NCI-H2227 treated with DMSO at 0.1 percent for 48 hours (cell line): Measurements from ENCODE around the gene YARS1.
A peak's percentile ranks its signal among the peaks of the same experiment; 100 is the strongest.

ENCODE experiments used
- DNase-seq: peaks from one replicate; lab custom pipeline; 2025; lab: John Stamatoyannopoulos, UW

Gene YARS1

DNA sequence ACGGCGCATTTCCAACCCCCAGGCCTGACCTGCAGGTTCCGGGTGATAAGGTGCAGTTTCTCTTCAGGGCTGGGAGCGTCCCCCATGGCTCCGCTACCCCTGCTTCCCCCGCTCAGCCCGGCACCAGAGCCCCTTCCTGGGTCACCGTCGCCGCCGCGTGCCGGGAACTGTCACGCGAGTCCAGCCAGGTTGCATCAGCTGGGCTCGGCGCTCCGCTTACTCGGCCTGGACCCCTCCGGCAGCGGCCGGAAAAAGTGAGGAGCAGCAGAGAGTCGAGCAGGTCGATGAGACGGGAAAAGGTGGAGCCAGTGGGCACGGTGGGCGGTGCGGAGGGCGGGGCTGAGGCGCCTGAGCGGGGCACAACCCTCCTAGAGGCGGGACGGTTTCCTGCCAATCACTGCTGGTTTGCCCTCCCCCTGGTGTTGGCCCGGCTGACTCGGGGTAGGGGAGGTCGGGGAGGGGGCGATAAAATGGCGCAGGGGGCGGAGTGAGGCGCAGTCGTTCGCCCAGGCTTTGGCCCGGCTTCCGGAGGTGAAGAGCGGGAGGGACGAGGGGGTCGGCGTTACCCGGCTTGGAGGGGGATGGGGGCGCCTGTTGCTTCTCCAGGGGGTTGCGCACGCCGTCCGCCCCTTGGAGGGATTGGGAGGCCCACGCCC is at the start of gene YARS1, which contains the start of gene S100PBP:
TSS of gene YARS1 (minus strand) at position 200 of the 656 bp plus-strand sequence. CDS start at position 86, 114 bp downstream.
TSS of gene S100PBP (plus strand) at position 495 of the 656 bp plus-strand sequence. CDS start 8,447 bp downstream, outside the sequence.
- DNase-seq, result peak; percentile 99

DNA sequence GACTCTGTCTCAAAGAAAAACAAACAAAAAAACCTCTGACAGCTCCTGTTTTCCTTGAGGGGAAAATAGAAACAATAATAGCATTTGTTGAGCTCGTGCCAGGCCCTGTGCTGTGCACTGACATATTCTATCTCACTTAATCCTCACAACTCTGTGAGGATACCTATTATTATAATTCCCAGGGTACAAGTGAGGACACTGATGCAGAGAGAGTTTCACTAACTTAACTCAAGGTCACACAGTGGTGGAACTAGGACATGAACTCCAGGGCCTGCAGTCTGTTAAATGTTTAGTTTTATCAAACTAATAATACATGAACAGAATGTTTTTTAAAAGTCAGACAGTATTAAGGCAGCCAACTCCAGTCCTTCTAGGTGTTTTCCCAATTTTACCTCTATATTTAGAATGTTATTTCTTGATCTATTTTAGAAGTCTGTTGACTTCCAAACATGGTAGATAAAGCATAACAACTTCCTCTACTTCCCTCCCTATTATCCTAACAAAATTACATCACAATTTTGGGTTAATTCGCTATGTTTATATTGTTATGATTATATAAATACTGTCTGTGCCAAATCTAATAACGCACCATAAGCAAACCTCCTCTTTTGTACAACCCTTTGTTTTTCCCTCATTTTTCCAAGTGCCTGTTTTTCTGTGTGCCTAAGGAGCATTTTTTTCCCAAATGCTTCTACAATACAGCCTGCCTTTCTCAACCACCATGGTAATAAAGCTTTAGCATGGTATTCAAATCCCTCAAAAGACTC is 48.7 kb upstream of the YARS1 start:
- DNase-seq, result no peak

DNA sequence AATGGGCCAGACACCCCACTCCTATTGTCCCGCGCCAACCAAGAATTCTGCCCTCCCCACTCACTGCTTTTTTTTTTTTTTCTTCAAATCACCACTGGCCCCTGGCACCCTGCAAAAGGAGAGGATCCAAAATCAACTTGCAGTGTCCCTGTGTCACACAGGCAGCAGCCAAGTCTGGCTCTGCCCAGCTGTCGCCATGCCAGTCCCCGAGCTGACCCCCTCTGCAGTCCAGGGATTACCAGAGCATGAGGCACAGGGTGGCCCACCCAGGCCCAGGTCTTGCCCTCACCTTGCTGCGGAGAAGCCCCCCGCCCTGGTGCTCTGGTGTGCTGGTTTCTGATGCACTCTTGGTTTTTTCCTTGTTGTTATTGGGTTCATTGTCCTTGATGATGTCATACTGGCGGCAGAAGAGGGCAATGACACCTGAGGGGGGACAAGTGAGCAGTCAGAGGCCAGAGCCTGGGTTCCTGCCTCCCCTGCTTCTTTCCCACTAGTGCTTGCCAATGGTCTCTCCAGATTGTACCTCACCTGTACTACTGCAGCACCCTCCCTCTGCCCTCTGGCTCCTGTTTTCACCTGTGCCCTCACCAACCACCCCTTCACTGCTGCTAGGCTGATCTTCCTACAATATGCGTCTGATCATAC is 47.3 kb upstream of the YARS1 start:
- DNase-seq, result no peak

DNA sequence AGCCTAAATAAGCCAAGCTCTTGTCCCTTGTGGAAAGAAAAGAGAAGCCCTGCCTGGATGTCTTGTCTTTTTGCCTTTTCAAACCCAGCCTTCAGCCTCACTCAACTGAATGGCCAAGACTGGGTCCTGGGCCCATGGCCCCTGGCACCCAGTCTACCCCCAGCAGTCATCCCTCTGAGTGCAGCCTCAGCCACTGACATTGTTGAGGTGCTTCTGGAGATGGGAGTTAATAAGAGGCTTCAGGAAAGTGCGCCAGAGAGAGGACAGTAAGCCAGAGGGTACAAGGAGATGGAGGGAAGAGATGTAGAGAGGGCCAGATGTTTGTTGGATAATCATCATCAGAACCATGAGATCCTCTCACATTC is 46.7 kb upstream of the YARS1 start:
- DNase-seq, result no peak

DNA sequence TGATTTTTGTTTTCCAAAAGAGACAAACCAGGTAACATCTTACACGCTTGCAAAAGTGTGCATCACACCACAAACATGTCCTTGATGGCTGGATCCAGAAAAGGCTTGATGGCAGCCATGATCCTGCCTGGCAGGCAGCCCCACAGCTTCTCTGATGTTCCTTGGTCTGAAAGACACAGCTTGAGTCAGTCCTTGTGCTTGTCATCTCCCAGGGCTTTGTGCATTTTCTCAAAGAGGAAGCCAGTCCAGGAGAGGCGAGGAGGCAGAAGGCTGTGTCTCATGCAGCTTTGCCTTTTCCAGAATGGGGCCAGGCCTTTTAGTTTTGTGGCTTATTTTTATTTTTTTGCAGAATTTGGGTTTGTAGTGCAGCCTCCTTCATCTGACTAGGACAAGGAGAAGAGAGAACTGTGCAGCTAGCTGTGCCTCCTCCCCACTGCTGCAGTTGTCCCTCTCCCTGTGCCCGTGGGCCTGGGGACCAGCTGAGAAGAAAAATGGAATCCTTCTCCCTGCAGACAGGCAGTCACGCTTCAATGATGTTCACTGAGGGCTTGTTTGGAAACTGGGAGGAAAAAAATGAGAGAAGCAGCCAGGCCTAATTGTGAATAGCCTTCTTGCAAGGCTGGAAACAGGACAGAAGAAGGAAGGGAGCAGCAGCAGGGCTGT is 46.2 kb upstream of the YARS1 start:
- DNase-seq, result no peak

DNA sequence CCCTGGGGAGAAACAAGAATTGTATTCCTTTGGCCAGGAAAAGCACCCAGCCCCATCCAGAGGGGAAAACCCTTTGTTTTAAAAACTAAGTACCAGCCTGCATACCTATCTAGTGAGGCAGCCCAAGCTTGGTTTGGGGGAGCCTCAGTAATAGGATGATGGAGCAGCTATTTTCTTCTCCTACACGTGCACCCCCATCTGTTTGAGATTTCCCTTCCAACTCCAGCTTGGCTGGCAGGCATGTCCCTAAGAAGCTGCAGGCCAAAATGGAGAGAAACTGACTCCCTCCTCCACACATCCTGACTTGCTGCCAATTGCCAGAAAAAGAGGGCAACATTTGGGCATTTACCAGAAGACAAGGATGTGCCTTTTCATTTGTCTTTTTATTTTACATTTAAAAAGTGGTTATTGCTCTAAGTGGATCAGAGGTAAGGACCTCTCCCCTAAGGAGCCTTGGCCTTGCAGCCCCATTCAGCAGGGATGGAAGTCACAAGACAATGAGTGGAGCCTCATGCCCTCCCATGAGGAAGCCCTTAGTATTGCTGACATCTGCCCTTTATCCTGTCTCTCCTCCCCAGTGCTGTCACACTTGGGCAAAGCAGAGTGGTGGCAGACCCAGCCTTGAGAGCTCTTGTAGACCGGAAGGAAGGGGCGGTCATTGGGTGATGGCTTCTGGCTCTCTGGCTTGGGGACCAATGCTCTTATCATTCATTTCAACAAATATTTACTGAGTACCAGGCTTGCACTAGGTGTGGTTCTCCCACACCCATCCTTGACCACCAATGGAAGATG is 44.9 kb upstream of the YARS1 start:
- DNase-seq, result no peak

DNA sequence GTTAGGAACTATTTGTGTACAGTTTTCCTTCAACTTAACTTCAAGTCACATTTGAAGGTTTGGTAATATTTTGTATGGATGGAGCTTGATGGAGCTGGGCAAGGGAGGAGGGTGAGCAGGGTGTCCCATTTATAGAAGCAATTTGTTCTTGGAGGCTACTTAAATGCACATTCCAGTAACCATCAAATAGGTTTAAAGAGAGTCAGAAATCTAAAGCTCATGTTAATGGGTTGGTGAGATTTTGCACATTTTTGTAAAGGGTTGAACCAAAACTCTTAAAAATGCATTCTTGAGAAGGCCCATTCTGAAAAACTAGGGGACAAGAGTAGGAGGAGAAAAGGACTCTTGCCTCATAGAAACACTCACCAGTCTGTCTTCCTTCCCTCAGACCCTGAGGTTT is 43.4 kb upstream of the YARS1 start:
- DNase-seq, result no peak

DNA sequence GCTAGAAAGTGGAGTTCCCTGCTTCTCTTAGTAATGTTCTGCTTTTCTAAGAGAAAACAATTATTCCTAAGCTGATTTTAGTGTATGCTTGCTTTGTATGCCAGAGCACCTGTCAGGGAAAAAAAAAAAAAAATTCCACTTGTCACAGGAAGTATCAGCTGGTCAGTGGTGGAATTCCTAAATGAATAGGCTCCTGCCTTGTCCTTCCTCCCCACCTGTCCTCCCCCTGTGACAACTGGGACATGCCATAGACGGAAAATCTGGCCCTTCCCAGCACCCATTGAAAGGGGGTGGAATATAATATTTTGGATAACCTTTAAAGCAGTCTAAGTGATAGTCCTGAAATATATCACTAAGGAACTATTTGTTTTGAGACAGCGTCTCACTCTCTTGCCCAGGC is 42.8 kb upstream of the YARS1 start:
- no peak for DNase-seq

DNA sequence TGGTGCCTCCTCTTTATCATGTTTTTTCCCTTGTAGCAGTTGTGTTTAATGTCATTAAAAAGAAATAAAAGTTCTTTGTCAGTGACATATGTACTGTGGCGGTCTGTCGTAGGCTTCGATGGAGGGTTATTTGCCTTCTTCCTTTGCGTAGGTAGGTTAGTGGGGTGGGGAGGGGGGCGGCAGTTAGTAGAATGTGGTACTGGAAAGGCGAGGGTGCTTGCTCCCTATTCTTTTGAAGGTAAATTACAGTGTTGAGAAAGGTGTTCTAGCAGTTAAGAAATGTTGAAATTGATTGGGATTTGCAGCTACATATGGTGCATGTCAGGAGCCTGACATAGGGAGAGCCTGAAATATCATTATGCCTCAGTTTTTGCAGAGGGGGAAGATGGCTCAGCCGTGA is 41.6 kb upstream of the YARS1 start:
- DNase-seq, result no peak

DNA sequence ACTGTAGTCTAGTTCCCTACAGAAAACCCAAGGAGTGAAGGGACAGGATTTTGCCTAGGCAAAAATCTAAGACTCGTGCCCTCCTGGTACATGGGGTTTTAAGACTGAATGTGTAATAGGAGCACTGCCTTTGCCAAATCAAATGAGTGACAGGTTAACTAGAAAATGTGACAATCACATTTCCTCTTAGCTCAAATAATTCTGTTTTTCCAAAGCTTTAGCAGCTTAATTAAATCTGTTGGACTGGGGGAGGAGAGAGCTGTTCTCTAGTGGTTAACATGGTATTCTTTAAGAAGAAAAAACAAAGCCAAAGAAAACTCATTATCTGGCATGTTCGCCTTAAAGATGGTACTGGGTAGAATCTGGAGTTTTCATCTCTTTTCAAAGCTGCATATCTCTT is 41.0 kb upstream of the YARS1 start:
- no peak for DNase-seq

DNA sequence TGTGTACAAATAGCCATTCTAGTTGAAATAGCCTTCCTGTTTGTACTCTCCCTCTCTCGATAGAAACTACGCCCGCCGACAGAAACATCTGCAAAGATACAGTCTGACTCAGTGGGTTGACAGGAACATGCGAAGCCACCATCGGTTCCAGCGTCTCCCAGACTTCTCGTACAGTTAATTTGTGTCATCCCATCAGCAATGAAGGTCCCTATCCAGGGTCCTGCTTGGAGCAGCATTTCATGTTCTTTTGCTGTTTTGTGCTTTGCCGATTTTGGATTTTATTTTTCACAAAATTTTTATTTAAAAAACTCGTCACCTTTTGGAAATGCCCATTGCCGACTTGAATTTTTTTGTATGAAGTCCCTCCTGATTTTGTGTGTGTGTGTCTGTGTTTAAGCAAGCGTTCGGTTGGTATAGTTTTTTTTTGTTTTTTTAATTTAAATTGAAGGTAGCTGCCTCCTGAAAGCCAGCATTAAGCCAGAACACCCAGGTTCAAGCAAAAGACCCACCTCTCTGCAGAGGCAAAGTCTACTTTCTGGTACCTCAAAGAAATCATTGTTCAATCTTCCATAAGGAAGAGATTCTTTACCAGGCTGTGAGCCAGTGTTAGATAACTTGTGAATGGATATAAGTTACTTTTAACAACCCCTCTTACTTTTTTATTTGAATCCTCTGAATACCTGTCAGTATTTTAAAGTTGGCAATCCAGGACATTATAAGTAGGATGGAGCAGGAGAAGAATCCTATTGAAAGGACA is 38.9 kb upstream of the YARS1 start:
- DNase-seq, result no peak

DNA sequence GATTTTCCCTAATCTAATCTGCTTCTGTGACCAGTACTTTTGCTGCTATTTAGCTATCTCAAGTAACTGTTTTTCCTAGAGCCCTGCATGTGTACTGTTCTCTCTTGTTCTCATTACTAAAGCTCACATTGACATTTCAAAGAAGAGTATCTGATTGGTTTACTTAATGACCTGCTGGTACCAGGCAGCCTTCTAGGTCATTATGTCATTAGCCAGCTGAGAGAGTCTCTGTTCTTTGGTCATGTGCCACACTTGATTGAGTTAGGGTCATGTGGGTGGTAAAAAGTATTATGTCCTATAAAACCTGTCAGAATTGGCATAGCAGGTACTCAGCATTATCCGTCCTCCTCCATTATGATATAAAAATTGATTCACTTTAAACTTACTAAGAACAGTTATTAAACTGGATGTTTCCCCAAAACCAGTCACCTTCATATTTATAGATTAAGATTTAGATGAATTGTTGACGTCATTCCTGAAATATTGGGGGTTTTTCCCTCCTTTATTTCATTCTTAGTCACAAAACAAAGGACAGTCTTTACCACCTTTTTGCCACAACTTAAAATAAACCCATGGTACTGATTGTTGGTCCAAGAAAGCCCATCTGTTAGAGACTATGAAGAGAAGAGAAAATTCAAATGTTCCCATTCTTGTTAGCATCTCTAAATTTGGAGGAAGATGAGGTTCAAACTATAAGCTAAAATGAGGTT is 31.4 kb upstream of the YARS1 start:
- DNase-seq, result peak; percentile 12

DNA sequence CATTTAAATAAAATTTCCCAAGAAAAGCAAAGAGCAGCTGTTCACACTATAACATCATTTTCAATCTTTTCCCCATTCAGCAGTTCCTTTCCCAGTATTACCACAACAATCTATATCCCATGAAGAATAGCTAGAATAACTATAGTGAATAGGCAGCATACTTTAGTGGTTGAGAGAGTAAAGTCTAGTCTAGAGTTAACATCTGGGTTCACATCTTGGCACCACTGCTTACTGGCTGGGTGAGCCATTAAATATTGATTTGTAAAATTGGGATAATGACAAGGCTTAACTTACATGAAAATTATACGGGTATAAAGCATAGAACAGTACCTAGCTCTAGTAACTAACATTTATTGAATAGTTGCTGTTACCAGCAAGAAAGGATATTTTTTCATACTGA is 14.7 kb upstream of the YARS1 start:
- DNase-seq, result no peak

DNA sequence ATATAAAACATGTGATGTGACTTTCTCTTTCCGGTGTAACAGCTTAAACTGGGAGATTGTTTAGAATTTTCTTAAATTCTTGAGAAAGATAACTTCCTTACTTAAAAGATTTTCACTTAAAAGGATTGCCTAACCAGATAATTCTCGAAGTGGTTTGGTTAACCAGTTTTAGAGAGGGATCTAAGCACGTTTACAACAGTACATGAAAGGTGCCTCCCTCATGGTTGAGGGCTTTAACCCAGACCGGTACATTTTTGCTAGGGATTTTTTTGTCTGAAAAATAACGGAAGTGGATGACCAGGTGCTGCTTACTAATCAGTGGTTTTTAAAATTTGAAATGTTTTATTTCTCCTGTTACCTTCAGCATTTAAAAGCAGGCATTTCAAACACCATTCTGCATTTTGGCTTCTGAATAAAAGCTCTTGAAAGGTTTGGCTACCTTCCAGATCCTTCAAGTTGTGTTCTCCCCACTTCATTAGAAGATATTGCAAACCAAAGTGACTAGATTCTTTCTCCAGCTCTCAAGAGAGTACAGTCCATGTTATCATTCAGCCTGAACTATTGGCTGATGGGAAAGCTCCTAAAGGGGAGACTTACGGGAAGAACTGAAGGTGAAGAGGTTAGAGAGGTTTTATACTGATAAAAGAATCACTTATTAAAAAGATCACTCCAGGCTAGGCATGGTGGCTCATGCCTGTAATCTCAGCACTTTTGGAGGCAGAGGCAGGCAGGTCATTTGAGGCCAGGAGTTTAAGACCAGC is 13.1 kb upstream of the YARS1 start:
- DNase-seq, result no peak

DNA sequence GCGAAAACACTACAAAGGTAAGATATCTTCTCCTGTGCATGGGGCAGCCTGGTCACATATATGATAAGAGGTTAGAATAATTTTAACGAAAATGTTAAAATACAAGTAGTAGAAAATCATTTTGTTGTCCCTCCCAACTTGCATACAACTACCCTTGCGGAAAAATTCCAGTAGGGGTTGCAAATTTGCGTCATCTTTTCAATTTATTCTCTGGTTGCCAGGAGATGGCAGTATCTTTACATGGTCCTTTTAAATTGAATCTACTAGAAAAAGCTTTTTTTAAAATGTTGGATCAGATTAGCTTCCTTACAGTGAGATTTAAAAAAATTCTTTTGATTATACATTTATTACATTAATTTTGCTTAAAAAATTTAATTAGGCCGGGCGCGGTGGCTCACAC is 11.2 kb upstream of the YARS1 start:
- DNase-seq, result peak; percentile 23

DNA sequence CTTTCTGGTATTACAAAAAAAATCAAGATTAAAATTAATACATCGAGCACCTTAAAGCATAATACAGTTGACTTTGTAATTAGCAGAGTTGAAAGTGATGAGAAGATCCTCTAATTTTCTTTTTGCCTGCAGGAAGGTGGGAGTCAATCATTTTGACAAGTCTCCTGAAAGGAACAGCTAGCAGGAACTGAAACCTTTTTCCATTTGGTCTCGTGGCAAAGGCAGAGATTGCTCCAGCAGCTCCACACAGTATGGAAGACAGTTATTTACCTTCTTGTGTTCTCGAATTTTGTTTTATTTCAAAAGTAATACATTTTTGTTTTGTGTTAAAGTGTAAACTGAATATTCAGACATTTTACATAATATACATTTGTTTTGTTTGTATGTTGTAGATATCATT is 8.0 kb upstream of the YARS1 start:
- no peak for DNase-seq

DNA sequence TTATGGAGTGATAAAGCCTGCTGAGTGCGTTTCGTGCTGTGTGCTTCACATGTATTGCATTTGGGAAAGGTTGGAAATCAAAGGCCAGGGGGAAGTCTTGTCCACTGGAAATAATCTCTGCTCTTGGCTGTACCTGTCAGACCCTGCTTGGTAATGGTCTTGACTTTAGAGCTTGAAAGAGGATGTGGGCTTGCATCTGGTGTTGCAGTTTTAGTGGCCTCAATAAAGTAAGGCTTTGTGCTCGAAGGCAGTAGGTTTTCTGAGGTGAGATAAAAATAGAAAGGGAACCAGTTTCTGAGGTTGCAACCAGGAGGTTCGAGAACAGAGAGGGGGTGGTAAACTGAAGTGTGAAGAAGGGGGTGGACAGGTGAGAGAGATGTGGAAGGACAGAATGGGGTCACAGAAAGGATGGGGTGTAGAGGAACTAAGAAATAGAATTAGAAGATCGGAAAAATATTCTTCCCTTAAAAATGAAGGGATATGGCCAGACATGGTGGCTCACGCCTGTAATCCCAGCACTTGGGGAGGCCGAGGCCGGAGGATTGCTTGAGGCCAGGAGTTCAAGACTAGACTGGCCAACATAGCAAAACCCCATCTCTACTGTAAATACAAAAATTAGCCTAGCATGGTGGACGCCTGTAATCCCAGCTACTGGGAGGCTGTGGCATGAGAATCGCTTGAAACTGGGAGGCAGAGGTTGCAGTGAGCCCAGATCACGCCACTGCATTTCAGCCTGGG is 1.8 kb upstream of the YARS1 start:
- DNase-seq, result no peak

DNA sequence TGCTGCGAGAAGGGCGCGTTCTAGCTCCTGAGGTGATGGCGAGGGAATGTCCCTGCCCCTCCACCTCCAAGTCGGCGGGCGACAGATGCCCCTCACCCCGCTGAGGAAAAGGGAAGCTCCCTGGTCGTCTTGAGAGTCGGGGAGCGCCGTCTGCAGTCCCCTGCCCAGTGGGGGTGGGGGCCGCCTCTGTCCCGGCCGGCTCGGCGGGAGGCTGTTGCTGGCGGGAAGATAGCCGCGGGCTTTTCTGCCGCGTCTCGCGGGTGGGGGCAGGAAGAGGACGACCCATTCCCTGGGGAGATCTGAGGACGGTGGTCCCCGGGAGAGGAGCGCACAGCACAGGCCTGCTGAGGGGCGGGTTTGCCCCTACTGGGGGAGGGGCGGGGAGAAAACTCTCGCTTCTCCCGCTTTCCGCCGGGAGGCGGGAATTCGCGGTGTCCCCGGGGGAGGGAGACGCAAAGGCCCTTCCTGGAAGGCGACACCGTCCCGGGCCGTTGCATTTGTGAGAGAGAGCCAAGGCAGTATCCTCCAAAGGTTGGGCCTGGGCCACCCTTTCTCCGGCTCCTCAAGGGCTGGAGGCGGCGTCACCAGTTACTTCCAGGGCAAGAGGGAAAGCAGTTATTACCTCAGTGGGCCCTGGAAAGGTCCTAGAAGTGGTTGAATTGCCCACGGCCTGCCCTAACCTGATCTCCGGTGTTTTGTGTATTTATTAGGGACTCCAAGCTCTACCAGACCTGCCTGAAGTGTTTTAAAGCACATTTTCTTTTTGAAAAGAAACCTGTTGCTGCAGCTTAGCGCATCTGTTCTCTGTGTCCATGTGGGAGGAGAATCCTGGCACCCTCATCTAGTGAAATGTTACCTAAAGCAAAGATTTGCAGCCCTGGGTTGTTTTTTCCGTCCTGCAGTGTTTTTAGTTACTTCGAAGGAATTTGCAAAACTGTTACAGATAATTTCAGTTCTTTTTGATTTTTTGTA is 943 bp upstream of the YARS1 start:
- peak; percentile 61 for DNase-seq
